Activated CD8-positive, alpha-beta memory T cell treated with anti-CD3 and anti-CD28 coated beads for 48 hours (primary cell): Measurements from ENCODE around the gene HOXB9.

Experiments
- DNase-seq, 3 experiments: peaks; one replicate each; pipeline ENCODE4 v3.0.0-alpha.2; 2020; ENCODE audit warnings: low read depth in 2 of 3, low spot score in 2 of 3

The HOXB9 gene

GRCh38 chr17:48639982-48640857, 14.1 kb upstream of the HOXB9 start:
- DNase-seq = no peak

- DNase-seq = no peak
Observed at GRCh38 chr17:48639136-48639535, 13.0 kb upstream of the HOXB9 start.

GRCh38 chr17:48637323-48638260, 11.4 kb upstream of the HOXB9 start:
- no peak for DNase-seq

- peak; percentile 71 to 74 (median 72) for DNase-seq
Observed at GRCh38 chr17:48636177-48637018, 10.2 kb upstream of the HOXB9 start.

GRCh38 chr17:48634493-48635208, 8.5 kb upstream of the HOXB9 start:
- DNase-seq = no peak

GRCh38 chr17:48633266-48633677, 7.1 kb upstream of the HOXB9 start:
- DNase-seq = no peak

GRCh38 chr17:48632579-48633265, 6.6 kb upstream of the HOXB9 start:
- no peak for DNase-seq

- no peak for DNase-seq
Observed at GRCh38 chr17:48631693-48632578, 5.8 kb upstream of the HOXB9 start.

- DNase-seq = no peak
Observed at GRCh38 chr17:48630925-48631692, 5.0 kb upstream of the HOXB9 start.

- DNase-seq = no peak
Observed at GRCh38 chr17:48630009-48630924, 4.1 kb upstream of the HOXB9 start.

- no peak for DNase-seq
Observed at GRCh38 chr17:48629411-48629759, 3.2 kb upstream of the HOXB9 start.

GRCh38 chr17:48628649-48629410, 2.7 kb upstream of the HOXB9 start:
- DNase-seq = no peak

GRCh38 chr17:48627623-48628521, 1.7 kb upstream of the HOXB9 start:
- DNase-seq = no peak

- no peak for DNase-seq
Observed at GRCh38 chr17:48627118-48627597, 1.0 kb upstream of the HOXB9 start.
